ENCODE measurements around the gene SLC15A3.

DNA sequence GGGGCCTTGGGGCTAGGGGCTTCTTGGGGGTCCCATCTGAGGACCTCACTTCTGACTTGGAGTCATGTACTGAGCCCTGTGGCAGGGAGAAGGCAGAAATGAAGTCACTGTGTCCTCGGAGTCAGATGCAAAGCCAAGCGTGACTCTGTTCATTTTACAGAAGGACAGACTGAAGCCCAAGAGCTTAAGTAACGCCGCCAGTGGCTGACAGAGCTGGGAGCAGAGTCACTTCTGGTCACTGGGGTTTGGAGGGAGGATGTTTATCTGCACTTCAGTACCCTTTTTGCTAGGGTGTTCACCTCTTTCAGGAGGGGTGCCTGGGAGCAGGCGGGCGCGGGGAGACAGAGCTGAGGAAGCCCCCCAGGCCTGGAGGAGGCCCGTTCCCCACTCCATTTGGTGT lies 30.2 kb upstream of the SLC15A3 start:
- TF ChIP-seq EZH2 (IDR thresholded peaks at IDR 0.05; ENCODE audit: borderline replicate concordance, insufficient read depth, low read length, poor library complexity, severe bottlenecking) = no peak
- TF ChIP-seq CTCF (IDR thresholded peaks at IDR 0.05; ENCODE audit: poor library complexity, severe bottlenecking) = no peak
- TF ChIP-seq EP300 (conservative IDR thresholded peaks at IDR 0.05; ENCODE audit: poor library complexity, severe bottlenecking) = no peak
- TF ChIP-seq REST (IDR thresholded peaks at IDR 0.05; ENCODE audit: borderline replicate concordance) = no peak
- no peak for TF ChIP-seq MXI1 (conservative IDR thresholded peaks at IDR 0.05; ENCODE audit: poor library complexity, severe bottlenecking)
- no peak for TF ChIP-seq POLR2AphosphoS5 (IDR thresholded peaks at IDR 0.05)
- TF ChIP-seq TAF1 (IDR thresholded peaks at IDR 0.05; ENCODE audit: low read depth) = no peak
- no peak for TF ChIP-seq SMC3 (conservative IDR thresholded peaks at IDR 0.05; ENCODE audit: poor library complexity)
- no peak for TF ChIP-seq RAD21 (conservative IDR thresholded peaks at IDR 0.05)
